Trophoblast cell (in vitro differentiated cells and primary cell): ENCODE data around the gene TICAM2.

Experiments
- DNase-seq, 2 donors: peaks; one replicate each; pipeline ENCODE4 v3.0.0-alpha.2; 2016
- H2AFZ ChIP-seq: 2 replicates; pipeline ENCODE4 v1.6.1; 2013; ENCODE audit warnings: low read length, moderate library complexity, mild to moderate bottlenecking; ENCODE audit not compliant: insufficient read depth, poor library complexity
- H2AK5ac ChIP-seq: 2 replicates; pipeline ENCODE4 v1.6.1; 2013; ENCODE audit warnings: mild to moderate bottlenecking, low read length
- H2BK120ac ChIP-seq: 2 replicates; pipeline ENCODE4 v1.6.1; 2013; ENCODE audit warnings: low read length, mild to moderate bottlenecking, moderate library complexity; ENCODE audit not compliant: insufficient read depth, poor library complexity
- H2BK12ac ChIP-seq: 2 replicates; pipeline ENCODE4 v1.6.1; 2013; ENCODE audit warnings: mild to moderate bottlenecking, low read length, moderate library complexity
- H2BK5ac ChIP-seq: 2 replicates; pipeline ENCODE4 v1.6.1; 2013; ENCODE audit warnings: low read length, low read depth, moderate library complexity, mild to moderate bottlenecking; ENCODE audit not compliant: poor library complexity
- H3K14ac ChIP-seq: 2 replicates; pipeline ENCODE4 v1.6.1; 2013; ENCODE audit warnings: mild to moderate bottlenecking, low read length
- H3K18ac ChIP-seq: 2 replicates; pipeline ENCODE4 v1.6.1; 2013; ENCODE audit warnings: mild to moderate bottlenecking, low read length
- H3K23ac ChIP-seq: 2 replicates; pipeline ENCODE4 v1.6.1; 2013; ENCODE audit warnings: low read length
- H3K27ac ChIP-seq: 2 replicates; pipeline ENCODE4 v1.5.1; 2013; ENCODE audit warnings: low read depth, mild to moderate bottlenecking, inconsistent platforms, low read length, moderate library complexity
- H3K27me3 ChIP-seq: 2 replicates; pipeline ENCODE4 v1.6.1; 2013; ENCODE audit warnings: inconsistent platforms, mild to moderate bottlenecking, low read length, moderate library complexity; ENCODE audit not compliant: insufficient read depth
- H3K36me3 ChIP-seq, 2 experiments: 1 replicate in 1 of 2; 2 replicates in 1 of 2; pipeline ENCODE4 v1.6.1; 2013; ENCODE audit warnings: low read length in 2 of 2, mild to moderate bottlenecking in 2 of 2, moderate library complexity in 1 of 2; ENCODE audit not compliant: insufficient read depth in 2 of 2, control insufficient read depth in 1 of 2
- H3K4ac ChIP-seq: 2 replicates; pipeline ENCODE4 v1.6.1; 2013; ENCODE audit warnings: low read depth, mild to moderate bottlenecking, low read length, moderate library complexity
- H3K4me1 ChIP-seq, 2 experiments: 1 replicate in 1 of 2; 2 replicates in 1 of 2; pipeline ENCODE4 v1.6.1; 2013; ENCODE audit warnings: low read length in 2 of 2, mild to moderate bottlenecking in 2 of 2, moderate library complexity in 1 of 2; ENCODE audit not compliant: insufficient read depth in 2 of 2, control insufficient read depth in 1 of 2
- H3K4me2 ChIP-seq: 2 replicates; pipeline ENCODE4 v1.6.1; 2013; ENCODE audit warnings: inconsistent platforms, mild to moderate bottlenecking, low read length, moderate library complexity
- H3K4me3 ChIP-seq: 2 replicates; pipeline ENCODE4 v1.5.1; 2013; ENCODE audit warnings: mild to moderate bottlenecking, low read depth, low read length, inconsistent platforms
- H3K79me1 ChIP-seq: one replicate; pipeline ENCODE4 v1.6.1; 2013; ENCODE audit warnings: low read length
- H3K79me2 ChIP-seq: 2 replicates; pipeline ENCODE4 v1.6.1; 2013; ENCODE audit warnings: low read length, mild to moderate bottlenecking; ENCODE audit not compliant: control insufficient read depth, insufficient read depth, poor library complexity
- H3K9ac ChIP-seq: 2 replicates; pipeline ENCODE4 v1.6.1; 2013; ENCODE audit warnings: mild to moderate bottlenecking, low read length
- H3K9me3 ChIP-seq: 2 replicates; pipeline ENCODE4 v1.6.1; 2013; ENCODE audit warnings: low read depth, mild to moderate bottlenecking, control low read depth, inconsistent platforms, low read length; ENCODE audit not compliant: insufficient read depth
- H4K12ac ChIP-seq: 2 replicates; pipeline ENCODE4 v1.6.1; 2013; ENCODE audit warnings: low read depth, mild to moderate bottlenecking, low read length, moderate library complexity
- H4K8ac ChIP-seq: 2 replicates; pipeline ENCODE4 v1.6.1; 2013; ENCODE audit warnings: low read depth, mild to moderate bottlenecking, low read length, moderate library complexity
- H4K91ac ChIP-seq: one replicate; pipeline ENCODE4 v1.6.1; 2013; ENCODE audit warnings: low read depth, mild to moderate bottlenecking, low read length, moderate library complexity
- WGBS: extraction: QIAGEN DNeasy Blood & Tissue Kit; methylation state at CpG from one replicate; pipeline ENCODE4 v1.1.7; 2013; ENCODE audit warnings: missing lambda C conversion rate; ENCODE audit not compliant: insufficient read length, insufficient coverage; ENCODE audit errors: extremely low coverage; 5-methylcytosine and 5-hydroxymethylcytosine counted together

TICAM2 gene

GRCh38 chr5:115611873-115612272, 9.6 kb upstream of the TICAM2 start:
- Histone ChIP-seq H2AK5ac (no peak overlapping the region), H2BK12ac (no peak overlapping the region), H3K79me1 (no peaks in the 10 kb centered on the region), H3K4me1 (no peaks in the 10 kb centered on the region), H3K9ac (no peak overlapping the region), H3K14ac (no peak overlapping the region), H3K23ac (no peak overlapping the region), H2BK120ac (no peak overlapping the region), H3K9me3 (no peaks in the 10 kb centered on the region), H4K12ac (no peak overlapping the region), H3K4me3 (no peak overlapping the region), H3K4ac (no peak overlapping the region), H3K18ac (no peak overlapping the region), H4K8ac (no peak overlapping the region), H3K4me2 (no peak overlapping the region), H4K91ac (no peak overlapping the region), H3K27ac (no peak overlapping the region), H3K36me3 (peaks cover 3 to 4% of the 10 kb centered on the region in 2 experiments), H2AFZ (no peak overlapping the region), H2BK5ac (no peak overlapping the region), H3K27me3 (no peaks in the 10 kb centered on the region), H3K79me2 (no peaks in the 10 kb centered on the region)
- no peak for DNase-seq
- WGBS = no CpG with 5 or more reads among the region's 5 CpGs

DNA sequence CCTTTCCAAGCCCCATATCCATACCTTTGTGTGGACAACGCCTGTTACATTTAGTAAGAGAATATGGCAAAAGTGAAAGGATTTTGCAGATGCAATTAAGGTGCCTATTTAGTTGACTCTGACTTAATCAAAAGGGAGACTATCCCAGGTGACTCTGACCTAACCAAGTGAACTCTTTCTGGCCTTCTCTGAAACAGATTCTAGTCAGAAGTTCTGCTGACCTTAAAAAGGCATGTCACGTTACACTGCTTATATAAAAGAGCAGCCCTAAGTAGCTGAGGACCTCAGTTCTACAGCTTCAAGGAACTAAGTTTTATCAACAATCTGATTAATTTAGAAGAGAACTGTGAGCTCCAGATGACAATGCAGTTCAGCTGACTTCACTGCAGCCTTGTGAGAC, 5.7 kb upstream of the TICAM2 start:
- no peak overlapping the region for H4K12ac ChIP-seq
- no peak overlapping the region for H3K18ac ChIP-seq

DNA sequence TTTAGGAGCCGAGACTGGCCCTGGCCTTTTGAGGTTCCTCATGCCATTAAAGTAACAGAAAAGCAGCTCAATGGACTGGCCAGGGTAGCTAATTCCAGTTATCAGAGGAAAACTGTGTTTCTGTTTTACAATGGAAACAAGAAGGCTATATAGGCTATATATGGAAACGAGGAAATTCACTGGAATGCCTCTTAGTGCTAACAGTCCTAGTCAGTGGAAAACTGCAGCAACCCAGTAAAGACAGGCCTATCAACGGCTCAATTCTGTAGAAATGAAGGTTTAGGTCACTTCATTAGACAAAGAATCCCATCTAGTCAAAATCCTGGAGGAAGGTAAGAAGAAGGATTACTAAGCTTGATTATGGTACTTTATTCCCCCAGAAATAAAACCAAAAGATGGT, 3.2 kb upstream of the TICAM2 start:
- no peak overlapping the region for H2AK5ac ChIP-seq
- no peak overlapping the region for H3K4ac ChIP-seq
- no peak overlapping the region for H3K4me3 ChIP-seq
- H3K27me3 ChIP-seq = no peaks in the 10 kb centered on the region
- H4K12ac ChIP-seq = no peak overlapping the region
- no peak overlapping the region for H4K91ac ChIP-seq
- no peak overlapping the region for H2BK5ac ChIP-seq
- H3K36me3 ChIP-seq = peaks cover 0 to 5% of the 10 kb centered on the region in 2 experiments
- peaks cover 3 to 4% of the 10 kb centered on the region in 2 experiments for H3K4me1 ChIP-seq
- H3K79me1 ChIP-seq = peaks cover 5% of the 10 kb centered on the region
- no peak overlapping the region for H4K8ac ChIP-seq
- H3K18ac ChIP-seq = no peak overlapping the region
- H3K23ac ChIP-seq = no peak overlapping the region
- H3K9me3 ChIP-seq = no peaks in the 10 kb centered on the region
- no peak overlapping the region for H3K4me2 ChIP-seq
- no peak for DNase-seq
- no peak overlapping the region for H2BK12ac ChIP-seq
- peaks cover 3% of the 10 kb centered on the region for H3K79me2 ChIP-seq
- no peak overlapping the region for H3K14ac ChIP-seq
- H3K27ac ChIP-seq = no peak overlapping the region
- no peak overlapping the region for H2AFZ ChIP-seq
- H2BK120ac ChIP-seq = no peak overlapping the region
- WGBS = no CpG with 5 or more reads among the region's 3 CpGs
- H3K9ac ChIP-seq = no peak overlapping the region

More for the DNA sequence above, 5.7 kb upstream of the TICAM2 start:
- Histone ChIP-seq H2BK120ac (no peak overlapping the region), H3K79me2 (no peaks in the 10 kb centered on the region), H2BK12ac (no peak overlapping the region), H3K4me2 (no peak overlapping the region), H3K79me1 (no peaks in the 10 kb centered on the region), H4K8ac (no peak overlapping the region), H3K27me3 (no peaks in the 10 kb centered on the region), H3K14ac (no peak overlapping the region), H3K4me1 (no peaks in the 10 kb centered on the region), H3K27ac (no peak overlapping the region), H3K4ac (no peak overlapping the region), H2AFZ (no peak overlapping the region), H2BK5ac (no peak overlapping the region), H3K4me3 (no peak overlapping the region), H2AK5ac (no peak overlapping the region), H4K91ac (no peak overlapping the region), H3K9me3 (no peaks in the 10 kb centered on the region), H3K9ac (no peak overlapping the region), H3K23ac (no peak overlapping the region), H3K36me3 (peaks cover 3% of the 10 kb centered on the region in 2 experiments)
- no peak for DNase-seq
- no CpG with 5 or more reads among the region's 2 CpGs for whole genome bisulfite sequencing

- Histone ChIP-seq H3K9ac (no peak overlapping the region), H3K4me3 (no peak overlapping the region), H3K23ac (no peak overlapping the region), H3K36me3 (peaks cover 0 to 5% of the 10 kb centered on the region in 2 experiments), H4K91ac (no peak overlapping the region), H4K12ac (no peak overlapping the region), H3K9me3 (no peaks in the 10 kb centered on the region), H2BK12ac (peak overlapping the region; percentile 24), H3K4me2 (peak overlapping the region; percentile 68), H3K27ac (no peak overlapping the region), H2AFZ (no peak overlapping the region), H3K18ac (no peak overlapping the region), H3K27me3 (no peaks in the 10 kb centered on the region), H2AK5ac (no peak overlapping the region), H3K4ac (no peak overlapping the region), H3K79me2 (peaks cover 3% of the 10 kb centered on the region), H3K14ac (peak overlapping the region; percentile 51), H3K4me1 (peaks cover 3 to 7% of the 10 kb centered on the region in 2 experiments), H3K79me1 (peaks cover 5% of the 10 kb centered on the region), H2BK5ac (no peak overlapping the region), H4K8ac (no peak overlapping the region), H2BK120ac (no peak overlapping the region)
- DNase-seq = no peak
- no CpG with 5 or more reads among the region's 11 CpGs for WGBS
Observed at GRCh38 chr5:115602591-115603125, 379 bp upstream of the TICAM2 start.
